Hepatocyte (in vitro differentiated cells): ENCODE results near the gene KIAA0930. TPM values are rescaled to one million over a fixed set of nuclear protein-coding genes. Genes with fewer than 3 reads are reported as not detected.

Experiments
- DNase-seq: peaks from one replicate; pipeline ENCODE4 v3.0.0-alpha.2; 2016; ENCODE audit warnings: low spot score
- H2AFZ ChIP-seq: fragments of 200-600 bp; sonication (generic); 2 replicates; pipeline ENCODE4 v1.6.0; 2016; ENCODE audit warnings: antibody characterized with exemption, mild to moderate bottlenecking
- H3K27ac ChIP-seq: fragments of 200-600 bp; sonication (generic); 2 replicates; pipeline ENCODE4 v1.5.1; 2016; ENCODE audit warnings: mild to moderate bottlenecking
- H3K27me3 ChIP-seq: fragments of 200-600 bp; sonication (generic); 2 replicates; pipeline ENCODE4 v1.6.1; 2016
- H3K36me3 ChIP-seq: fragments of 200-600 bp; sonication (generic); replicated peaks from 2 replicates; pipeline ENCODE4 v1.5.1; 2016; ENCODE audit warnings: low read depth; ENCODE audit not compliant: insufficient read depth
- H3K4me1 ChIP-seq: fragments of 200-600 bp; sonication (generic); 2 replicates; pipeline ENCODE4 v1.5.1; 2016; ENCODE audit warnings: mild to moderate bottlenecking, moderate library complexity; ENCODE audit not compliant: insufficient read depth
- H3K4me2 ChIP-seq: fragments of 200-600 bp; sonication (generic); 2 replicates; pipeline ENCODE4 v1.6.0; 2016
- H3K4me3 ChIP-seq: fragments of 200-600 bp; sonication (generic); 2 replicates; pipeline ENCODE4 v1.5.1; 2016; ENCODE audit warnings: mild to moderate bottlenecking
- H3K79me2 ChIP-seq: fragments of 200-600 bp; sonication (generic); 2 replicates; pipeline ENCODE4 v1.6.0; 2017; ENCODE audit warnings: mild to moderate bottlenecking
- H3K9me2 ChIP-seq: fragments of 200-600 bp; sonication (generic); replicated peaks from 2 replicates; pipeline ENCODE4 v1.6.0; 2017; ENCODE audit warnings: mild to moderate bottlenecking; ENCODE audit not compliant: insufficient read depth
- H3K9me3 ChIP-seq: fragments of 200-600 bp; sonication (generic); 2 replicates; pipeline ENCODE4 v1.5.1; 2016; ENCODE audit warnings: low read depth, mild to moderate bottlenecking
- H4K20me1 ChIP-seq: fragments of 200-600 bp; sonication (generic); 2 replicates; pipeline ENCODE4 v1.6.0; 2016; ENCODE audit warnings: mild to moderate bottlenecking; ENCODE audit not compliant: insufficient read depth, poor library complexity, severe bottlenecking
- EZH2 ChIP-seq: fragments of 200-600 bp; sonication (generic); IDR thresholded peaks from 2 replicates; pipeline ENCODE4 v1.6.1; 2016; ENCODE audit warnings: antibody characterized with exemption, mild to moderate bottlenecking, borderline replicate concordance
- EZH2phosphoT487 ChIP-seq: fragments of 200-600 bp; sonication (generic); IDR thresholded peaks from one replicate; pipeline ENCODE4 v1.6.1; 2018; ENCODE audit warnings: antibody characterized with exemption, mild to moderate bottlenecking, low read depth, moderate library complexity; ENCODE audit not compliant: unreplicated experiment, severe bottlenecking
- WGBS: methylation state at CpG from one replicate; pipeline ENCODE4 v1.1.6; 2016; ENCODE audit warnings: low lambda C conversion rate; ENCODE audit errors: missing lambda C conversion rate; 5-methylcytosine and 5-hydroxymethylcytosine counted together
- polyA plus RNA-seq: library from polyadenylated mRNA; unstranded; fragments of >200 nt; fragmentation: Nextera tagmentation; extraction: Ambion mirVana; gene quantifications from 2 replicates; pipeline ENCODE4 v1.2.1, GENCODE V29; 2016
- total RNA-seq: library from RNA; depleted of rRNA; stranded (reverse); fragments of >200 nt; gene quantifications from 2 replicates; pipeline ENCODE4 v1.2.3, GENCODE V29; 2014
- TF ChIP-seq, protein P1 (sequence below): fragments of 200-600 bp; sonication (generic); IDR thresholded peaks from 2 replicates; pipeline ENCODE4 v1.5.1; 2016; ENCODE audit warnings: antibody characterized with exemption, mild to moderate bottlenecking; ENCODE audit not compliant: poor library complexity

The KIAA0930 gene
- total and polyA plus RNA-seq, 2 experiments from 2014 or later, result 30.9 to 42.0 TPM

DNA sequence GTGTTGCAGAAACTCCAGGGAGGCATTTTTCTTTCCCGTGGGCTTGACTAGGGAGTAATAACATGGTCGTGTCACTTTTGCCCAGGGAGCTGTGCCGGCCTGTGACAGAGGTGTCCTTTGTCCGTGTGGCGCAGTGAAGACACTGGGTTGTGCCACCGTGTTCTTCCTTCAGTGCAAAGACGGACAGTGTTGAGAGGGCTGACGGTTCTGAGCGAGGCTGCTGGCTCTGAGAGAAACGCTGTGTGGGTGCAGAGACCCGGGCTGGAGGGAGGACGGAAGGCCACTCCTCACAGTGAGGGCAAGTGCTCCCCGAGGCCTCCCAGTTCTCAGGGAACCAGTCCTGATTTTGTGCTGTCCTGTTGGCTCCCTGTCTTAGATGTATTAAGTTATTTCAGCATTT is 56.7 kb downstream of the KIAA0930 start:
- H3K4me3 ChIP-seq, result no peak overlapping the region
- TF ChIP-seq, protein P1, sequence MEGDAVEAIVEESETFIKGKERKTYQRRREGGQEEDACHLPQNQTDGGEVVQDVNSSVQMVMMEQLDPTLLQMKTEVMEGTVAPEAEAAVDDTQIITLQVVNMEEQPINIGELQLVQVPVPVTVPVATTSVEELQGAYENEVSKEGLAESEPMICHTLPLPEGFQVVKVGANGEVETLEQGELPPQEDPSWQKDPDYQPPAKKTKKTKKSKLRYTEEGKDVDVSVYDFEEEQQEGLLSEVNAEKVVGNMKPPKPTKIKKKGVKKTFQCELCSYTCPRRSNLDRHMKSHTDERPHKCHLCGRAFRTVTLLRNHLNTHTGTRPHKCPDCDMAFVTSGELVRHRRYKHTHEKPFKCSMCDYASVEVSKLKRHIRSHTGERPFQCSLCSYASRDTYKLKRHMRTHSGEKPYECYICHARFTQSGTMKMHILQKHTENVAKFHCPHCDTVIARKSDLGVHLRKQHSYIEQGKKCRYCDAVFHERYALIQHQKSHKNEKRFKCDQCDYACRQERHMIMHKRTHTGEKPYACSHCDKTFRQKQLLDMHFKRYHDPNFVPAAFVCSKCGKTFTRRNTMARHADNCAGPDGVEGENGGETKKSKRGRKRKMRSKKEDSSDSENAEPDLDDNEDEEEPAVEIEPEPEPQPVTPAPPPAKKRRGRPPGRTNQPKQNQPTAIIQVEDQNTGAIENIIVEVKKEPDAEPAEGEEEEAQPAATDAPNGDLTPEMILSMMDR, result no peak
- TF ChIP-seq EZH2 (no peak), EZH2phosphoT487 (no peak)
- H3K36me3 ChIP-seq, result no peaks in the 10 kb centered on the region
- H3K9me3 ChIP-seq, result no peaks in the 10 kb centered on the region
- DNase-seq, result no peak
- no peaks in the 10 kb centered on the region for H3K9me2 ChIP-seq
- no peak overlapping the region for H3K4me2 ChIP-seq
- H3K27ac ChIP-seq, result no peak overlapping the region
- peaks cover 11% of the 10 kb centered on the region for H4K20me1 ChIP-seq
- H2AFZ ChIP-seq, result no peak overlapping the region
- no peaks in the 10 kb centered on the region for H3K27me3 ChIP-seq
- H3K79me2 ChIP-seq, result peaks cover 24% of the 10 kb centered on the region
- WGBS, result 96% methylated on average over 13 of the region's 13 CpGs
- peaks cover 5% of the 10 kb centered on the region for H3K4me1 ChIP-seq

DNA sequence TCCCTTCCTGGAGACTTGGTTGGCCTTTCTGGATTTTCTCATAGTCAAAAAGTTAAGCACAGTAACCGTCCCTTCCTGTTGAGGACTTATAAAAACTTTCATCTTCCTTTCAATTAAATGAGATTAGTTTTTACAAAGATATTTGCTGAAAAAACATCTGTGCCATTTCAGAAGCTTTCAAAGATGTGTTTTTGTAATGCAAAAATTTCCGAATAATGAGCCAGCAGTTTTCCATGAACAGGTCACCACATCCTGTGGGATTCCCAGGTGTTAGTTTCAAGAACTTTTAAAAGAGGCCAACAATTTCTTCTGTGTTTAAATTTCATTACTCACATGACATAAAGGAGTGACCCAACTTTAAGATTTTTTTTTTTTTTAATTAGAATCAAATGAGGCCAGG is 58.9 kb downstream of the KIAA0930 start:
- Histone ChIP-seq H4K20me1 (peaks cover 11% of the 10 kb centered on the region), H3K36me3 (no peaks in the 10 kb centered on the region), H3K27ac (no peak overlapping the region), H2AFZ (no peak overlapping the region), H3K4me2 (no peak overlapping the region), H3K4me1 (no peaks in the 10 kb centered on the region), H3K9me2 (no peaks in the 10 kb centered on the region), H3K79me2 (peaks cover 33% of the 10 kb centered on the region), H3K27me3 (no peaks in the 10 kb centered on the region), H3K9me3 (no peaks in the 10 kb centered on the region), H3K4me3 (no peak overlapping the region)
- 95% methylated on average over 2 of the region's 2 CpGs for WGBS
- TF ChIP-seq EZH2, result no peak
- TF ChIP-seq EZH2phosphoT487, result no peak
- TF ChIP-seq, protein P1, result no peak
- DNase-seq, result no peak

DNA sequence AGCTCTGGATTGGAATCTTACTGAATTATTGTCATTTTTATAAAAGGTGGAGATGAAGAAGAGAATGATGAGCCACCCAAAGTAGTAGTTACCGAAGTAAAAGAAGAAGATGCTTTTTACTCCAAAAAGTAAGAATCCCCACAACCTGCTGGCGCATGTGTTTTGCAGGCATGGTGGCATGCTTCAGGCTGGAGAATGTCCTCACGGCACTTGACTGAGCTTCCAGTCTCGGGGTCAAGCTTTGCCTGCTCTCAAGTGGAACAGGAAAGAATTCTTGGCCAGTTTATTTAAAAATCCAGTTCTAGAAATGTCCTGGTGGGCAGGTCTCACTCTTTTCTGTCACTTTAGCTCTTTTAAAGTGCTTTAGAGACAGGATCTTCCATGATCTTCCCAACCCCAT is 59.5 kb downstream of the KIAA0930 start:
- Histone ChIP-seq H2AFZ (no peak overlapping the region), H3K4me2 (no peak overlapping the region), H3K27me3 (no peaks in the 10 kb centered on the region), H3K4me1 (no peaks in the 10 kb centered on the region), H3K27ac (no peak overlapping the region), H3K9me3 (no peaks in the 10 kb centered on the region), H3K4me3 (no peak overlapping the region), H3K36me3 (no peaks in the 10 kb centered on the region), H4K20me1 (peaks cover 11% of the 10 kb centered on the region), H3K9me2 (no peaks in the 10 kb centered on the region), H3K79me2 (peaks cover 36% of the 10 kb centered on the region)
- 96% methylated on average over 4 of the region's 4 CpGs for WGBS
- no peak for TF ChIP-seq EZH2
- TF ChIP-seq, protein P1, result no peak
- TF ChIP-seq EZH2phosphoT487, result no peak
- DNase-seq, result no peak

DNA sequence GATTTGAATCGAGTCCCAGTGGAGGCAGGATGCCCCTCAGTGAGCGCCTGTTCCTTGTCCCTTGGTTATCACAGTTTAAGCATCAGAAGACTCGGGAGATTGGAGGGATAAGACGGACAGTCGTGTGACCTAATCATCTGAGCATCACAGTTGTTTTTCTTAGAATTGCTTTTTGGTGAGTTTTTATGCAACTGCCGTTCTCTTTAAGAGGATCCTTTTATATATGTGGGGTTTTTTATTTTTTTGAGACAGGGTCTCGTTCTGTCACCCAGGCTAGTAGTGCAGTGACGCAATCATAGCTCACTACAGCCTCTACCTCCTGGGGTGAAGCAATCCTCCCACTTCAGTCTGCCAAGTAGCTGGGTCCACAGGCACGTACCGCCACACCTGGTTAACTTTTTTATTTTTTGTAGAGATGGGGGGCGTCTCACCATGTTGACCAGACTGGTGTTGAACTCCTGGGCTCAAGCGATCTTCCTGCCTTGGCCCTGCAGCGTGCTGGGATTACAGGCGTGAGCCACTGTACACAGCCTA is 60.5 kb downstream of the KIAA0930 start:
- H3K4me1 ChIP-seq, result no peaks in the 10 kb centered on the region
- DNase-seq, result no peak
- no peaks in the 10 kb centered on the region for H3K9me3 ChIP-seq
- no peaks in the 10 kb centered on the region for H3K9me2 ChIP-seq
- 82% methylated on average over 14 of the region's 14 CpGs for WGBS
- H2AFZ ChIP-seq, result no peak overlapping the region
- H4K20me1 ChIP-seq, result peaks cover 11% of the 10 kb centered on the region
- H3K27ac ChIP-seq, result no peak overlapping the region
- no peak for TF ChIP-seq EZH2
- no peak overlapping the region for H3K4me3 ChIP-seq
- H3K36me3 ChIP-seq, result no peaks in the 10 kb centered on the region
- no peak overlapping the region for H3K4me2 ChIP-seq
- H3K27me3 ChIP-seq, result no peaks in the 10 kb centered on the region
- H3K79me2 ChIP-seq, result peaks cover 37% of the 10 kb centered on the region
